ENCODE data around the gene CAPN5. TPM values are rescaled to one million over a fixed set of nuclear protein-coding genes. Genes with fewer than 3 reads are reported as not detected.

CAPN5 gene
- total and polyA plus RNA-seq, 2 donors from 2014 or later = 20.0 to 36.0 TPM

- no peaks in the 10 kb centered on the region for H3K9me3 ChIP-seq (ENCODE audit: control insufficient read depth in 2 of 3, insufficient read depth in 1 of 3, low read length in 3 of 3)
- peaks cover 0 to 6% (median 0%) of the 10 kb centered on the region in 3 donors for H3K4me1 ChIP-seq (ENCODE audit: control insufficient read depth in 2 of 3, insufficient read depth in 2 of 3, low read depth in 1 of 3, low read length in 3 of 3)
- peak in 1 of 5 donors; percentile 92 for DNase-seq
- no peaks in the 10 kb centered on the region for H3K27me3 ChIP-seq (ENCODE audit: control insufficient read depth, insufficient read depth, low read length)
- no peak overlapping the region for H3K4me3 ChIP-seq (ENCODE audit: low read length in 3 of 3)
- H3K27ac ChIP-seq (ENCODE audit: low read depth in 2 of 2, low read length in 2 of 2) = peak overlapping the region in 1 of 2 donors; percentile 39
- intact Hi-C loops (cut with DNase I) = no loop called here
- TF ChIP-seq CTCF (IDR thresholded peaks at IDR 0.05; ENCODE audit: borderline replicate concordance, extremely low read depth, insufficient read depth) = no peak
- H3K9ac ChIP-seq (ENCODE audit: low read length in 3 of 3) = no peak overlapping the region
- FAIRE-seq = no peak
- H3K36me3 ChIP-seq (ENCODE audit: control insufficient read depth in 2 of 3, insufficient read depth in 3 of 3, low read length in 3 of 3) = no peaks in the 10 kb centered on the region
Measured at GRCh38 chr11:77107950-77108349, 41.2 kb downstream of the CAPN5 start.

- no peak for DNase-seq
- Histone ChIP-seq H3K4me3 (ENCODE audit: low read length in 3 of 3) (no peak overlapping the region), H3K9ac (ENCODE audit: low read length in 3 of 3) (no peak overlapping the region), H3K9me3 (ENCODE audit: control insufficient read depth in 2 of 3, insufficient read depth in 1 of 3, low read length in 3 of 3) (no peaks in the 10 kb centered on the region), H3K4me1 (ENCODE audit: control insufficient read depth in 2 of 3, insufficient read depth in 2 of 3, low read depth in 1 of 3, low read length in 3 of 3) (peaks cover 0 to 6% (median 0%) of the 10 kb centered on the region in 3 donors), H3K27ac (ENCODE audit: low read depth in 2 of 2, low read length in 2 of 2) (no peak overlapping the region), H3K27me3 (ENCODE audit: control insufficient read depth, insufficient read depth, low read length) (no peaks in the 10 kb centered on the region), H3K36me3 (ENCODE audit: control insufficient read depth in 2 of 3, insufficient read depth in 3 of 3, low read length in 3 of 3) (no peaks in the 10 kb centered on the region)
- TF ChIP-seq CTCF (IDR thresholded peaks at IDR 0.05; ENCODE audit: borderline replicate concordance, extremely low read depth, insufficient read depth) = no peak
- intact Hi-C loops (cut with DNase I) = no loop called here
- FAIRE-seq = no peak
Measured at GRCh38 chr11:77108436-77108835, 41.7 kb downstream of the CAPN5 start.

GRCh38 chr11:77109236-77110019 is 42.7 kb downstream of the CAPN5 start:
- Histone ChIP-seq H3K9me3 (ENCODE audit: control insufficient read depth in 2 of 3, insufficient read depth in 1 of 3, low read length in 3 of 3) (no peaks in the 10 kb centered on the region), H3K4me3 (ENCODE audit: low read length in 3 of 3) (no peak overlapping the region), H3K36me3 (ENCODE audit: control insufficient read depth in 2 of 3, insufficient read depth in 3 of 3, low read length in 3 of 3) (no peaks in the 10 kb centered on the region), H3K4me1 (ENCODE audit: control insufficient read depth in 2 of 3, insufficient read depth in 2 of 3, low read depth in 1 of 3, low read length in 3 of 3) (peaks cover 0 to 6% (median 0%) of the 10 kb centered on the region in 3 donors), H3K27ac (ENCODE audit: low read depth in 2 of 2, low read length in 2 of 2) (no peak overlapping the region), H3K27me3 (ENCODE audit: control insufficient read depth, insufficient read depth, low read length) (no peaks in the 10 kb centered on the region), H3K9ac (ENCODE audit: low read length in 3 of 3) (no peak overlapping the region)
- DNase-seq (no peak), FAIRE-seq (no peak)
- intact Hi-C loops (cut with DNase I) = no loop called here
- no peak for TF ChIP-seq CTCF (IDR thresholded peaks at IDR 0.05; ENCODE audit: borderline replicate concordance, extremely low read depth, insufficient read depth)

All from kidney (tissue), 14 donors.